NCI-H748 (cell line): ENCODE data around the gene PDXK.
"Not testable (repeated sequence)": the region's sequence is repeated elsewhere in the genome, so short reads cannot be mapped to it uniquely, and the experiment has no call there.

Source experiments
- DNase-seq: peaks from one replicate; lab custom pipeline; 2025; ENCODE audit not compliant: unreplicated experiment; lab: John Stamatoyannopoulos, UW

Gene PDXK

DNA sequence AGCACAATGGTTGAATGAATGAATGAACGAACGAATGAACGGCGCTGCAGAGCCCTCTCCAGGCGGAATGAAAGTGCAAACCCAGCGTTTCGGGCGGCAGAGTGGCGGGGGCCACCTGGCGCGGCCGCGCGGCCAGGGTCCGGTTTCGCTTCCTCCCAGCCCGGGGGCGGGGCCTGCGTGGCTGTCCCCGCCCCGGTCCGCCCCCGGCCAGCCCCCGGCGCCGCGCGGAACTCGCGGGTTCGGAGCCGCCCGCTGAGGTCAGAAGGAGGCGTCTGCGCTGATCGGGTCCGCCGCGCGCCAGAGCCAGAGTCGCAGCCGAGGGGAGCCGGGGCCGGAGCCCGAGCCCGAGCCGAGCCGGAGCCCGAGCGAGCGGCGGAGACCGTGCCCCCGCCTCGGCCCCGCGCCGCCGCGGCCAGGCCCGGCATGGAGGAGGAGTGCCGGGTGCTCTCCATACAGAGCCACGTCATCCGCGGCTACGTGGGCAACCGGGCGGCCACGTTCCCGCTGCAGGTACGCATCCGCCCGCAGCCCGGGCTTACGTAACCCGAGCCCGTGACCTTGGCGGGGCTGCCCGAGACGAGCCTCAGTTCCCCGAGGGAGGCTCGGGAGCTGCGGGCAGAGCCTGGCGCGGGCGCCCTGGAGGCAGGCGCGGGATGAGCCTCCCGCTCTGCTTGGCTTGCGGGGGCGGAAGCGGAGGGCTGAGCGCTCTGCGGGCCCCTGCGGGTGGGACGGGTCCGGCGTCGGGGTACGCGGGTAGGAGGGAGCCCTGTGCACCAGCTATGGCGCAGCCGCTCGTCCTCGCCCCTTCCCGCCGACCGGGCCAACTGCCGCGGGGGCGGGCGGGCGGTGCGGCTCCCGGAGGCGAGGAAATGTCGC is at the start of gene PDXK:
TSS of gene PDXK (plus strand) at position 258 of the 876 bp plus-strand sequence. CDS start at position 424, 166 bp downstream.
- DNase-seq = peak; percentile 78

DNA sequence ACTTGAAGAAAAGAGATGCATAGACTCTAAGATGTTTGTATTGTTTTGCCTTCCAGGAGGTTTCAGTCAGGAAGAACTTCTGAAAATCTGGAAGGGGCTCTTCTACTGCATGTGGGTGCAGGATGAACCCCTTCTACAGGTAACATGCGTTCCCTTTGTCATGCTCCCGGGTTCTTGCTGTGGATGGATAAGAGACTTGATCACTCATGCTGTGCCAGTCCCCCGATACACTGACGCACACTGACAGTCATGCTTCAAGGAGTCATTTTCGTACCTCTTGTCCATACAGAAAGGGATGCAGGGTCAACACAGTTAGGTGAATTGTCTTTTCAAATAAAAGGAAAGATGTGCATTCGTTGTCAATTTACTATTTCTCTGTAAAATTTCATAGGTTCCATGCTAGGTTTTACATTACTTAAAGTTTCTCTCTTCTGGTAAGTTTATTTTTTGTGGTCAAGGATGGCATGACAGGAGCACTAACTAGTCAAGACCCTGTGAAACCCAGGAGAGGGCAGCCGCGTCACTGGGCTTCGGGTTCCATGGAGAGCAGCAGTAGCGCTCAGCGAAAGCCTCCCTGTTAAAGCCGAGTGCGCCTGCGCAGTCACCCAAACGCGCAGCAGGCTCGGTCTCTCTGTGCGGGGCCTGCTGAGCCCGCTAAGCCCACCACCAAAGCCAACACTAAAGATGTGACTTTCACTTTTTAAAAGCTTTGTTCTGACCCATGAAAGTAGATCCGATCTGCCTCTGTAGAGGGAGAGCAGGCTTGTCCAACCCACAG is 48.9 kb upstream of the PDXK start:
- DNase-seq = no peak

DNA sequence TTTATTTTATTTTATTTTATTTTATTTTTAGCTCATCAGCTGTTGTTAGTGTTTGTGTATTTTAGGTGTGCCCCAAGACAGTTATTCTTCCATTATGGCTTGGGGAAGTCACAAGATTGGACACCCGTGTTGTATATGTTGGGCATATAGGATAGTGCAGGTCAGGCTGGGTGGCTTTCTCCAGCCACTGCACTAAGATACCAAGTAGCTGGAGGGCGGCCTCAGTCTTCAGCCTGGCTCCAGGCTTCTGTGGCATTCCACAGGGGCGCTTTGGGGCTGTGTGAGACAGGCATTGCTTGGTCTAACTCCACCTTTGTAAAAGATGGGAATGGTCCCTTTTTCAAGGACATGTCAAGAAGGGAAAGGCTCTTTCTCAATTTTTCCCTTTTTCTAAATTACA is 43.1 kb upstream of the PDXK start:
- no peak for DNase-seq

- DNase-seq = no peak
These were observed 42.5 kb upstream of the PDXK start for GRCh38 chr21:43676391-43676790.

GRCh38 chr21:43679951-43680350 is 39.0 kb upstream of the PDXK start:
- DNase-seq = no peak

DNA sequence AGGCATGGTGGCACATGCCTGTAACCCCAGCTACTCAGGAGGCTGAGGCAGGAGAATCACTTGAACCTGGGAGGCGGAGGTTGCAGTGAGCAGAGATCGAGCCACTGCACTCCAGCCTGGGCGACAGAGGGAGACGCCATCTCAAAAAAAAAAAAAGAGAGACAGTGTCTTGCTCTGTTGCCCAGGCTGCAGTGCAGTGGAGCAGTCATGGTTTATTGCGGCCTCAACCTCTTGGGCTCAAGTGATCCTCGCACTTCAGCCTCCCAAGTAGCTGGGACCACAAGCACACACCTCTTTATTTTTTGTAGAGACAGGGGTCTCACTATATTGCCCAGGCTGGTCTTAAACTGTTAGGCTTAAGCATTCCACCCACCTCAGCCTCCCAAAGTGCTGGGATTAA is 38.5 kb upstream of the PDXK start:
- DNase-seq = not testable (repeated sequence)

- no peak for DNase-seq
These were observed 37.3 kb upstream of the PDXK start for GRCh38 chr21:43681650-43682049.

DNA sequence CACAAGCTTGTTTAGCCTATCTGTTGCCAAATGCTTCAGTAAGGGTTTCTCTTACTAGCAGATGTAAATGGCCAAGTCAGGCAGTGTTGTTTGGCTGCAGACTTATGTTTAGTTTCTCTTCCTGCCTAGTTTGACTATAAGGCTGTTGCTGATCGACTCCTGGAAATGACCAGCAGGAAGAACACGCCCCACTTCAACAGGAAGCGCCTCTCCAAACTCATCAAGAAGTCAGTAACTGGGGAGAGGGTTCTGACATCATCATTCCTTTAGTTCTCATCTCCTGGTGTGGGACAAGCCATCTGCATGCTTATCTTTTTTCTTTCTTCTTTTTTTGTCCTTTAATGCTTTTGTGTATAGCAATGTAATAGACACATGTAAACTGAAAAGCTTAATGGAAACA is 34.5 kb upstream of the PDXK start:
- no peak for DNase-seq

- no peak for DNase-seq
These were observed 31.9 kb upstream of the PDXK start for GRCh38 chr21:43686811-43687565.

DNA sequence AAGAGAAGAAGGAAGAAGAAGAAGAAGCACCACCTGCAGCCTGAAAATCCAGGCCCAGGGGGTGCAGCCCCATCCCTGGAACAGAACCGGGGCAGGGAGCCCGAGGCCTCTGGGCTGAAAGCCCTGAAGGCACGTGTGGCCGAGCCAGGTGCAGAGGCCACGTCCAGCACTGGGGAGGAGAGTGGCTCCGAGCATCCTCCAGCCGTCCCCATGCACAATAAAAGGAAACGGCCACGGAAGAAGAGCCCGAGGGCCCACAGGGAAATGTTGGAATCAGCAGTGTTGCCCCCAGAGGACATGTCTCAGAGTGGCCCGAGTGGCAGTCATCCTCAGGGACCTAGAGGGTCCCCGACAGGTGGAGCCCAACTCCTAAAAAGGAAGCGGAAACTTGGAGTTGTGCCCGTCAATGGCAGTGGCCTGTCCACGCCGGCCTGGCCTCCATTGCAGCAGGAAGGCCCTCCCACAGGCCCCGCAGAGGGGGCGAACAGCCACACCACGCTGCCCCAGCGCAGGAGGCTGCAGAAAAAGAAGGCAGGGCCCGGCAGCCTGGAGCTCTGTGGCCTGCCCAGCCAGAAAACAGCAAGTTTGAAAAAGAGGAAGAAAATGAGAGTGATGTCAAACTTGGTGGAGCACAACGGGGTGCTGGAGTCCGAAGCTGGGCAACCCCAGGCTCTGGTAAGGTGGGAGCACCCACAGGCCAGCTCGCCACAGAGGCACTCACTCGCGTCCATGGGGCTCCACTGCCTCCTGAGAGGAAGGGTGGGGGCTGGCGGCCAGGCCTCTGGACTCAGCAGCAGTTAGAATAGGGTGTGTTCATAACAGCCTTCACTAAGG is 31.1 kb upstream of the PDXK start:
- DNase-seq = no peak

DNA sequence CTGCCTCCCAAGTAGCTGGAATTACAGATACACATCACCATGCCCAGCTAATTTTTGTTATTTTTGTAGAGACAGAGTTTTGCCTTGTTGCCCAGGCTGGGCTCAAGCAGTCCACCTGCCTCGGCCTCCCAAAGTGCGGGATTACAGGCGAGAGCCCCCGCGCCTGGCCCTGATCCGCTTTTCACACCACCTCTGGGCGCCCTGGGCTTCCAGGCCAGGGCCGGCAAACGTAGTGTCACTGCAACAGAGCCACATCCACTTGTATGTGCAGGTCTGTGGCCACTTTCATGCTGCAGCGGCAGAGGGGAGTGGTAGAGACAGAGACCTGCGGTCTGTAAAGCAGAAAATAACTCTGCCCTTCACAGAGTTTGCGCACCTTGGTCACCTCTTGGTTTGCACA is 30.0 kb upstream of the PDXK start:
- no peak for DNase-seq

- no peak for DNase-seq
These were observed 29.2 kb upstream of the PDXK start for GRCh38 chr21:43689556-43690337.

DNA sequence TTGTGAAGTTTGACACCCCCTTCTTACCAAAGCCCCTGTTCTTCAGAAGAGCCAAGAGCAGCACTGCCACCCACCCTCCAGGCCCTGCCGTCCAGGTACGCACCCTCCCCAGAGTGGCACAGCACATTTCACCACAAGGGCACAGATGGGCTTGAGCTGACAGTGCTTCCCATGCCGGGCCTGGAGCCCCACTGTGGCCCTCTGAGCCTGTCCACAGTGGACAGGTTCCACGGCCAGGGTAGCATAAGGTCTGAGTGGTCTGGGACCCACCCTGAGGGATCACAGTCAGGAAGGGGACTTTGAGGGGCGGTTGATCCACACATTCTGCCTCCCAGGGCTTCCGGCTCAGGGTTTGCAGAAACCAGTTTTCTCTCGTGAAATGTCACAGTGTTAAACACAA is 28.6 kb upstream of the PDXK start:
- no peak for DNase-seq

DNA sequence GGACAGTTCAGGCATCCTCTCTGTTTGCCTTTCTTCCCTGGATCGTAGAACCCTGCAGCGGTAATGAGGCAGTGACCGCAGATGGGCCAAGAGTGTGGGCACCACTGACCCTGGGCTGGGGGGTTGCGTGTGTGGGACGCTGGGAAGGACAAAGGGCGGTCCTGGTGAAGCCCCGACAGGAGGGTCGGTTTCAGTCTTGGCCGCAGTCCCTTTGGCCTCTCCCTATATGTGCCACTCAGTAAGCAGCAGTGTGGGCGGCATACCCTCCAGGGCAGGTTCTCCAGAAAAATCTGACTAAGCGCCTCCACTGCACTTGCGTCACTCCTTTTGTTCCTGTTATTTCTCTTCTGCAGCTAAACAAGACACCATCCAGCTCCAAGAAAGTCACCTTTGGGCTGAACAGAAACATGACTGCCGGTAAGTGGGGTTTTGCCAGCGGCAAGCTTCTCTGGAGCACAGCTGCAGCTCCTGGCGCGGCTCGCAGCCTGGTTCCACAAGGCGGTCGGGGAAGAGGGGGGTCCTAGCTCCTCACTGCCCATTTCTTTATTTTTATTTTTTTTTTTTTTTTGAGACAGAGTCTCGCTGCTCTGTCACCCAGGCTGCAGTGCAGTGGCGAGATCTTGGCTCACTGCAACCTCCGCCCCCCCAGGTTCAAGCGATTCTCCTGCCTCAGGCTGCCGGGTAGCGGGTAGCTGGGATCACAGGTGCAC is 27.7 kb upstream of the PDXK start:
- no peak for DNase-seq

DNA sequence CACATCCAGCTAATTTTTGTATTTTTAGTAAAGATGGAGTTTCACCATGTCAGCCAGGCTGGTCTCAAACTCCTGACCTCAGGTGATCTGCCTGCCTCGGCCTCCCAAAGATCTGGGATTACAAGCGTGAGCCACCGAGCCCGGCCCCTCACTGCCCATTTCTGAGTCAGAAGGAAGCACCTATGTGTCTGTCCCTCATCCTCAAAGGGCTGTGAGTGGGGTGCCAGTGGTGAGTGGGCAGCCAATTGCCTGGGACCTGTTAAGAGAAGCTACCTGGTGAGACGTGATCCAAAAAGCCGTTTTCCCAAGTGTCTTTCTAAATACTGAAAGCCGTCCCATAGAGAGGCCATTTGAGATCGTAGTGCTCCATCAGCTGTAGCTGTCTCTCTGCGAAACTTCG is 27.1 kb upstream of the PDXK start:
- no peak for DNase-seq

- DNase-seq = no peak
These were observed 26.0 kb upstream of the PDXK start for GRCh38 chr21:43692949-43693348.

DNA sequence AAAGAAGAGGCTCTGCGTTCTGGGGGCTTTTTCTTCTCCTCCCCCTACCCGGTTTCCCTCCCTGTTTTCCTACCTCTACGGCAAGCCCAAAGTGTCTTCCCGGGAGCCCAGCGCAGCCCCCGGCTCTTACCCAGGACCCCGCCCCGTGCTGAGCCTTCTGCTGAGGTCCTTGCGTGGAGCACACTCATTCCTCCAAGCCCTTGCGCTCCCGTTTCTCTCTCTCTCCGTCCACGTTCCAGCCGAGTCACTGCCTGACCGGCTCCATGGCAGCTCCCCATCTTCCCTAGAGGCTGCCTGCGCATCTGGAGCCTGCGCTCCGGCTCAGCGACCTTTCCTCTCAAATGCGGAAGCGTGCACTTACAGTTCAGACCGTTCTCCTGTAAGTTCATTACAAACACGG is 24.9 kb upstream of the PDXK start:
- no peak for DNase-seq

GRCh38 chr21:43694437-43695079 is 24.4 kb upstream of the PDXK start:
- DNase-seq = no peak

GRCh38 chr21:43696214-43696613 is 22.7 kb upstream of the PDXK start:
- no peak for DNase-seq
